H7 (cell line): ENCODE data around the gene OR5D18. TPM values are rescaled to one million over a fixed set of nuclear protein-coding genes. Genes with fewer than 3 reads are reported as not detected.

Source experiments
- total RNA-seq: library from RNA; depleted of rRNA; stranded (reverse); fragments of >200 nt; shearing (Covaris generic); gene quantifications from 2 replicates; pipeline ENCODE4 v1.2.3, GENCODE V29; 2014; rRNA removed

OR5D18 gene
- total RNA-seq, 1 experiment from 2014 or later = not detected

Other genes starting within 250 kb of the OR5D18 start
- gene OR4C16, start 247.5 kb upstream of the OR5D18 start, total RNA-seq = not detected in 2 replicates
- not detected in 2 replicates for gene OR4C11, start 212.0 kb upstream of the OR5D18 start, total RNA-seq
- not detected in 2 replicates for gene OR4P4, start 184.5 kb upstream of the OR5D18 start, total RNA-seq
- not detected in 2 replicates for gene OR4S2, start 171.3 kb upstream of the OR5D18 start, total RNA-seq
- not detected in 2 replicates for gene OR4C6, start 157.4 kb upstream of the OR5D18 start, total RNA-seq
- gene OR5D13, start 46.2 kb upstream of the OR5D18 start, total RNA-seq = not detected in 2 replicates
- gene OR5D14, start 24.1 kb upstream of the OR5D18 start, total RNA-seq = not detected in 2 replicates
- gene OR5L1, start 8.3 kb upstream of the OR5D18 start, total RNA-seq = not detected in 2 replicates
- gene OR5L2, start 7.6 kb downstream of the OR5D18 start, total RNA-seq = not detected in 2 replicates
- gene OR5D16, start 19.1 kb downstream of the OR5D18 start, total RNA-seq = not detected in 2 replicates
- gene TRIM51, start 63.7 kb downstream of the OR5D18 start, total RNA-seq = not detected in 2 replicates
- gene OR5W2, start 95.0 kb downstream of the OR5D18 start, total RNA-seq = not detected in 2 replicates
- not detected in 2 replicates for gene OR5I1, start 116.8 kb downstream of the OR5D18 start, total RNA-seq
- gene OR10AG1, start 150.3 kb downstream of the OR5D18 start, total RNA-seq = not detected in 2 replicates
- gene OR5F1, start 175.0 kb downstream of the OR5D18 start, total RNA-seq = not detected in 2 replicates
- not detected in 2 replicates for gene OR5AS1, start 208.0 kb downstream of the OR5D18 start, total RNA-seq